ENCODE results near the gene EVL. TPM values are rescaled to one million over a fixed set of nuclear protein-coding genes. Genes with fewer than 3 reads are reported as not detected.
"Not testable (repeated sequence)": the region's sequence is repeated elsewhere in the genome, so short reads cannot be mapped to it uniquely, and the experiment has no call there.

EVL gene
- polyA plus RNA-seq (ENCODE audit: insufficient read length), result 163 TPM
- long read RNA-seq, donor 1, transcript EVL-217 (3 exons, 1,547 nt), result minor isoform, 14 of 69 reads
- long read RNA-seq, donor 1, transcript EVL-202 (14 exons, 2,353 nt), result major isoform, 15 of 69 reads
- long read RNA-seq, donor 1, partial matches to known transcripts, result 38 of 69 reads
- long read RNA-seq, donor 1, other reads (novel, unspliced or antisense), result 0 of 69 reads
- long read RNA-seq, donor 2, transcript EVL-217 (3 exons, 1,547 nt), result major isoform, 9 of 27 reads
- long read RNA-seq, donor 2, transcript EVL-202 (14 exons, 2,353 nt), result minor isoform, 8 of 27 reads
- long read RNA-seq, donor 2, partial matches to known transcripts, result 7 of 27 reads
- long read RNA-seq, donor 2, other reads (novel, unspliced or antisense), result 0 of 27 reads
- long read RNA-seq, donor 3, transcript EVL-217 (3 exons, 1,547 nt), result major isoform, 12 of 53 reads
- long read RNA-seq, donor 3, transcript EVL-202 (14 exons, 2,353 nt), result minor isoform, 8 of 53 reads
- long read RNA-seq, donor 3, partial matches to known transcripts, result 31 of 53 reads
- long read RNA-seq, donor 3, other reads (novel, unspliced or antisense), result 0 of 53 reads
- long read RNA-seq, donor 4, partial matches to known transcripts, result 8 of 13 reads
- long read RNA-seq, donor 4, other reads (novel, unspliced or antisense), result 0 of 13 reads
- long read RNA-seq, donor 5, transcript EVL-202 (14 exons, 2,353 nt), result major isoform, 14 of 50 reads
- long read RNA-seq, donor 5, transcript EVL-217 (3 exons, 1,547 nt), result minor isoform, 10 of 50 reads
- long read RNA-seq, donor 5, partial matches to known transcripts, result 22 of 50 reads
- long read RNA-seq, donor 5, other reads (novel, unspliced or antisense), result 0 of 50 reads
- long read RNA-seq, donor 6, transcript EVL-202 (14 exons, 2,353 nt), result major isoform, 19 of 76 reads
- long read RNA-seq, donor 6, partial matches to known transcripts, result 52 of 76 reads
- long read RNA-seq, donor 6, other reads (novel, unspliced or antisense), result 0 of 76 reads
- long read RNA-seq, donor 7, transcript EVL-217 (3 exons, 1,547 nt), result major isoform, 27 of 59 reads
- long read RNA-seq, donor 7, transcript EVL-202 (14 exons, 2,353 nt), result minor isoform, 18 of 59 reads
- long read RNA-seq, donor 7, partial matches to known transcripts, result 12 of 59 reads
- long read RNA-seq, donor 7, other reads (novel, unspliced or antisense), result 0 of 59 reads
- long read RNA-seq, donor 8, transcript EVL-217 (3 exons, 1,547 nt), result major isoform, 8 of 15 reads
- long read RNA-seq, donor 8, transcript EVL-202 (14 exons, 2,353 nt), result minor isoform, 6 of 15 reads
- long read RNA-seq, donor 8, partial matches to known transcripts, result 0 of 15 reads
- long read RNA-seq, donor 8, other reads (novel, unspliced or antisense), result 0 of 15 reads

DNA sequence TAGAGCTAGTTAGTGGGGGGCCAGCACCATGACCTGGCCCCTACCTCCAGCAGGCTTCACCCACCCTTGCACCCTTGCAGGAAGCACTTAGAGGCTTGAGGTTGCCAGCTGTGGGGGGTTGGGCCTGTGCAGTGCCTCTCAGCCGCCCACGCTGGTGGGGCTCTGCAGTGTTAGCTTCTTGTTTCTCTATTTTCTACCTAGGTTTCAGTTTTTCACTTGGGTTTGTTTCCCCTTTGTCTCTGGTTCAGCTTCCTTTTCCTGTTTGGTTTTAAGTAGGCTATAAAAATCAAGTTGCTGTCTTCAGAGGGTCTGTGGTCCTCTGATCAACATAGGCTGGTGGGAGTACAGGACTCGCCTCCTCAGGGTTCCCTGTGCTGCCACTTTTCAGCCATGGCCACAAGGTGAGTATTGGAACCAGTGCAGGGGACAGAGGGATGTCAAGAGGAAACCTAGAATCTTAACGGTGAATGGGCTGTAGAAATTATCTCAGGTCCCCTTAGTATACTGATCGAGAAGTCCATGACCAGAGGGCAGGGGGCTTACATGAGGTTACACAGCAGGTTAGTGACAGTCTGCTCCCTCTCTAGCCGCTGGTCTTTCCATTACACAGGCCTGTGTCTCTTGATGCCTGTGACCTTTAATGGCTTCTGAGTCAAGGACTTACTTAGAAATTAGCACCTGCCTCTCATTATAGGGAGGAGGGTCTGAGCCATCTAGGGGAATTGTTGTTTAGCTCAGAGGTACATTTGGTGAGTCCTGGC is at the start of gene EVL:
TSS of gene EVL (plus strand) at position 312 of the 761 bp plus-strand sequence. CDS start at position 391, 79 bp downstream.
- no peak for DNase-seq

DNA sequence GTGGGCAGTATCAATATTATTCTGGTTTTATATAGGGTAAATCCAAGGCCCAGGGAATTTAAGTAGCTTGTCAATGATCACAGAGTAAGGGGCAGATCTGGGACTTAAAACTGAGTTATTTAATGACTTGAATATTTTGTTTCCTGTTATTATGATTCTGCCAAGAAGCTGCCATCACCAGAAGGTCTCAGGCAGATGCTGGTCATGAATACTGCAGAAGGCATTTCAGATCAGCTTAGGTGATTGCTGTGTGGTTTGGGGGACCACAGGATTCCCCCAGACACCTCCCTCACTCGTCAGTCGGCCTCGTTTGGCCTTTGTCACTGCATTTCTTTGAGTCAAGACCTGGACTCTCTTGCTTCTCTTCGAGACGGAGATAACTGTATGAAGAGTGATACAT is 47.7 kb upstream of the EVL start:
- DNase-seq, result no peak

GRCh38 chr14:100018054-100018453 is 47.2 kb upstream of the EVL start:
- DNase-seq, result no peak

GRCh38 chr14:100018482-100018881 is 46.7 kb upstream of the EVL start:
- no peak for DNase-seq

DNA sequence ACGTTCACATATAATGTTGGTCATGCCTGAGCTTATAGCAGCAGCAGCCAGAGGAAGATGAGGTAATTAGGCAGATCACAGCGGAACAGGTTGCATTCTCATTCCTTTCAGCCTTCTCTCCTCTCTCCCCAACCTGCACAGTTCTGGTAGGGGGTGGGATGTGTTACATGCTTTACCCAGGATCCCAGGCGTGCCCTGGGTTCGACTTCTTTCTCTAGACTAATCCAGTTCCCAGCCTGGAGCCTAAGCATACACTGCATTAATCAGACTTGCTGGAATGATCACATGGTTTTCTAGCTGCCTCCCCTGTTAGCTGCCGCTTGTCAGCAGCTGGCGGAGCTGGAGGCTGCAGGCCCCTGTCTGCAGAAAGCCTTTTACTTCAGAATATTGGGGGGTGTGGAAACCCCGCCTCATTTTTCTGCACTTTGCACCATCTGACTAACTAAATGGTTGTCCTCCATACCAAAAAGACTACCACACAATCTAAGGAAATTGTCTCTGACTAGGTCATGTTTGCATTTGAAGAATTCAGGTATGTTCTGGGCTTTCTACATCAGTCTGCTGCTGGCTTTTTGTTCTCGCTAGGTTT is 46.0 kb upstream of the EVL start:
- DNase-seq, result peak; percentile 51

DNA sequence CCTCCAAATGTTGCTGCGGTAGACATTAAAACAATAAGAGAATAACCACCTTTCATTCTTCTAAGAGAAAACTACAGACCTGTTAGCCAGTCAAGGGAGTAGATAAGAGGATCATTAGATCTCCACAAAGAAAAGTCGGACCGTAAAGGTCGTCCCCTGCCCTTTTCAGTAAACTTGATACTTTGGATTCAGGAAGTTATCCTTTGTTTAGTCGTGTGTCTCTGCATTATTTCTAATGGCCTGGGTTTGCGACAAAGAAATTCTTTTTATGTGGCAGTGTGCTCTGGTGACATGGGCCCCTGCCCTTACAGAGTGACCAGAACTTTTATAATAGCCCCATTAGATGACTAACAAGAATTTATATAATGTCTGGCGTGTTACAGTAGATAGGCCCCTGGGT is 44.6 kb upstream of the EVL start:
- no peak for DNase-seq

GRCh38 chr14:100022772-100023451 is 42.3 kb upstream of the EVL start:
- peak; percentile 75 for DNase-seq

- DNase-seq, result no peak
These were observed 40.1 kb upstream of the EVL start for GRCh38 chr14:100025111-100025510.

DNA sequence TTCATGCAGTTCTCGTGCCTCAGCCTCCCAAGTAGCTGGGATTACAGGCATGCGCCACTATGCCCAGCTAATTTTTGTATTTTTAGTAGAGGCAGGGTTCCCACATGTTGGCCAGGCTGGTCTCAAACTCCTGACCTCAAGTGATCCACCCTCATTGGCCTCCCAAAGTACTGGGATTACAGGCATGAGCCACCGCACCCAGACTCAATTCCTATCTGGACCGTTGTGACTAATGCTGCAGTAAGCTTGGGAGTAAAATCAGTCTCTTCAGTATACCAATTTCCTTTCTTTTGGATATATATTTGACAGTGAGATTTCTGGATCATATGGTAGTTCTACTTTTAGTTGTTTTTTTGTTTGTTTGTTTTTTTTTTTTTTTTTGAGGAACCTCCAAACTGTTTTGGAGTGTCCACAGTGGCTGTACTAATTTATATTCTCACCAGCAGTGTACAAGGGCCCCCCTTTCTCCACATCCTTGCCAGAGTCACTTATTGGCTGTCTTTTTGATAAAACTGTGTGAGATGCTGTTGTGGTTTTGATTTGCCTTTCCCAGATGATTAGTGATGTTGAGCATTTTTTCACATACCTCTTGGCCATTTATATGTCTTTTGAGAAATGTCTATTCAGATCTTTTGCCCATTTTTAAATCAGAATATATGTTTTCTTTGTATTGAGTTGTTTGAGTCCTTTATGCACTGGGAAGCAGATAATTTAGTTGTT is 37.3 kb upstream of the EVL start:
- no peak for DNase-seq

GRCh38 chr14:100028990-100029677 is 36.1 kb upstream of the EVL start:
- no peak for DNase-seq

GRCh38 chr14:100030006-100030405 is 35.2 kb upstream of the EVL start:
- not testable (repeated sequence) for DNase-seq

GRCh38 chr14:100030452-100031153 is 34.6 kb upstream of the EVL start:
- no peak for DNase-seq

DNA sequence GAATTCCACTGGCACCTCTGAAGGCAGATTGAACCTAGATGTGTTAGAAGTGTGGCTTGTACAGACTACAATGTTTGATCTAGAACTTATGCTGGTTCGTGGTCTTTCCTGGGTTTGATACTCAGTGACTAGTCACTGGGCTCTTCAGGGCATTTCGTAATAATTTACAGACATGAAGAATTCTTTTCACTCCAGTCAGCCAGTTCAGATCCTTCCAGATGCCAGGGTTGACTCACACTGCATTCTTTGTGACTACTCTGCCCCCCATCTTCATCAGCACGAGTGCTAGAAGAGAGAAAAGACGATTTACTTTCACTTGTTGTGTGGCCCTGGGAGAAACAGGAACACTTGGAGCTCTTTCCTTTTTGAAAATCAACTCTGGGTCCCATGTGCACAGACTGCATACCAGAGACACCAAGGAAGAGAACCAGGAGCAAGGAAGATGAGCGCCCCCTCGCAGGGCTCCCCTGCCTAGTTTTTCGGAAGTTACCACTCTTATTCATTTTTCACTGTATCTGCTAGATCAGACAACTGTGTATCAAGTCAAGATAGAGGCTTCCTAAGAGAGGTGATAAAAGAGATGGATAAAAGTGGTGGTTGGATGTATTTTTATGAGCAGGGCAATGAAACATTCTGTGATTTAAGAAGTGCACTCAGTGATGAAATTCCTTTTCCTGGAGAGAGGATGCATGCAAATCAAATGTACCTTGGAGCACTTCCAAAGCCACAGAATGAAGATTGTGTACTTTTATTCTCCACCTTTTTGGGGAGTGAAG is 33.5 kb upstream of the EVL start:
- no peak for DNase-seq

DNA sequence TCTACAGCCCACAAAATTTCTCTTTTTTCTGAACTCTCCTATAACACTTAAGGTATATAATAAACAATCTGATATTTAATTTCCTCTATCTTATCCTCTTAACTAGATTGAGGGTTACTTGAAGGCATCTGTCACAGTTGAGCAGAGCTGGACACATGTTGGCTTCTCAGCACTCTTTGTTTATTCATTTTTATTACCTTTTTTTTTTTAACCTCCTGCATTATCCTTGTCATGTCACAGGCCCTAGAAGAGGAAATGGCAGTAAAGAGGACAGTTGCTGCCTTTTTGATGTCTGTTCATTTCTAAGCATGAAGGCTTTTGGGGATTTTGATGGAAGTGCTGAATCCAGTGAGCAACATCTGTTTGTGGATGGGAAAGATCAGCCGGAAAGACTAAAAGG is 32.5 kb upstream of the EVL start:
- no peak for DNase-seq

DNA sequence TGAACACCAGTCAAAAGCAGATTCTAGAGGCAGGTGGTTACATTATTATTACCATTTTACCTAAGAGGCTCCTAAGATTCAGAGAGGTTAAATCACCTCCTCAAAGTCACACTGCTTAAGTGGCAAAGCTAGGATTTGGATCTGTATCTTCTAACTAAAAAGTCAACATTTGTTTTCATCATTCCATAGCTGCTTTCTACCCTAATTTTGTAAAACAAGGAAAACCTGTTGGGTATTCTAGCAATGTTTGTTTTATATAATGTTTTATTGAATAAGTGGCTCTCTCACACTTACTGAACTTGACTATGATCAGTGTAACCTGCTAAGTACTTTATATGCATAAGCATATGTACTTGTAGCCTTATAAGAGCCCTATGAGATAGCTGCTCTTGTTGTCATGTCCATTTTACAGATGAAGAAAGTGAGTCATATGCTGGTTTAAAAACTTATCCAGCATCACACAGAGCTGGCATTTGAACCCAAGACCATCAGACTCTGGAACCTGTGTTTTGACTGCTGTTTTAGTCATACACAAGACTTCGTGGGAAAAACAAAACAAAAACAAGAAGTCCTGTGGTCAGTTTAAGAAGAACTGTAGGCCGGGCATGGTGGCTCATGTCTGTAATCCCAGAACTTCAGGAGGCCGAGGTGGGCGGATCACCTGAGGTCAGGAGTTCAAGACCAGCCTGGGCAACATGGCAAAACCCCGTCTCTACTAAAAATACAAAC is 31.7 kb upstream of the EVL start:
- DNase-seq, result no peak

- DNase-seq, result no peak
These were observed 30.8 kb upstream of the EVL start for GRCh38 chr14:100034468-100034867.
